HL-60/S4 treated with phorbol 12-myristate 13-acetate at 8.2 ng/mL for 4 days and 3 days (cell line): ENCODE measurements around the gene CACNA2D3.

ENCODE experiments used
- in situ Hi-C: fragments of 300-500 bp; cut with MboI; formaldehyde crosslinking; loops from 2 replicates; pipeline ENCODE4 v1.15.0; 2022; ENCODE audit warnings: low sequenced_read_pairs

CACNA2D3 gene

GRCh38 chr3:54361746-54362283 is 239.5 kb downstream of the CACNA2D3 start:
- in situ Hi-C loops = no loop called here

- in situ Hi-C loops = no loop called here
These were observed 243.8 kb downstream of the CACNA2D3 start for GRCh38 chr3:54366007-54366750.

- in situ Hi-C loops = no loop called here
These were observed 244.5 kb downstream of the CACNA2D3 start for GRCh38 chr3:54366839-54367238.

- in situ Hi-C loops = no loop called here
These were observed 249.9 kb downstream of the CACNA2D3 start for GRCh38 chr3:54372232-54372631.

- in situ Hi-C loops = no loop called here
These were observed 252.0 kb downstream of the CACNA2D3 start for GRCh38 chr3:54374214-54374852.

GRCh38 chr3:54376142-54376807 is 253.9 kb downstream of the CACNA2D3 start:
- in situ Hi-C loops = no loop called here

- in situ Hi-C loops = no loop called here
These were observed 254.7 kb downstream of the CACNA2D3 start for GRCh38 chr3:54376939-54377578.

- in situ Hi-C loops = no loop called here
These were observed 255.8 kb downstream of the CACNA2D3 start for GRCh38 chr3:54378184-54378583.

- in situ Hi-C loops = no loop called here
These were observed 261.9 kb downstream of the CACNA2D3 start for GRCh38 chr3:54384279-54384678.

GRCh38 chr3:54390582-54390981 is 268.2 kb downstream of the CACNA2D3 start:
- in situ Hi-C loops = no loop called here

- in situ Hi-C loops = no loop called here
These were observed 270.8 kb downstream of the CACNA2D3 start for GRCh38 chr3:54393150-54393549.

- in situ Hi-C loops = no loop called here
These were observed 286.0 kb downstream of the CACNA2D3 start for GRCh38 chr3:54408328-54408727.

GRCh38 chr3:54421943-54422342 is 299.6 kb downstream of the CACNA2D3 start:
- in situ Hi-C loops = no loop called here

GRCh38 chr3:54424292-54424691 is 301.9 kb downstream of the CACNA2D3 start:
- in situ Hi-C loops = no loop called here

- in situ Hi-C loops = no loop called here
These were observed 304.0 kb downstream of the CACNA2D3 start for GRCh38 chr3:54426381-54426780.

GRCh38 chr3:54427501-54427900 is 305.1 kb downstream of the CACNA2D3 start:
- in situ Hi-C loops = no loop called here

- in situ Hi-C loops = no loop called here
These were observed 305.9 kb downstream of the CACNA2D3 start for GRCh38 chr3:54427941-54428871.

- in situ Hi-C loops = no loop called here
These were observed 310.6 kb downstream of the CACNA2D3 start for GRCh38 chr3:54432975-54433374.

GRCh38 chr3:54433846-54434245 is 311.5 kb downstream of the CACNA2D3 start:
- in situ Hi-C loops = no loop called here

- in situ Hi-C loops = no loop called here
These were observed 312.4 kb downstream of the CACNA2D3 start for GRCh38 chr3:54434756-54435155.
